A549 (cell line): ENCODE results near the gene SND1. TPM values are rescaled to one million over a fixed set of nuclear protein-coding genes. Genes with fewer than 3 reads are reported as not detected.
A peak's percentile ranks its signal among the peaks of the same experiment; 100 is the strongest.

Experiments
- ATAC-seq, 2 experiments: fragments of 200-7000 bp in 1 of 2; fragments of >200 bp in 1 of 2; cut with Nextera tagmentation in 1 of 2; cut with Tn5 transposase in 1 of 2; 3 replicates each; pipeline versions ENCODE4 v1.8.0 to v1.9.1; 2018 to 2020; ENCODE audit warnings: mild to moderate bottlenecking in 1 of 2, moderate library complexity in 1 of 2
- CTCF ChIA-PET: fragments of 300-600 bp; sonication (Branson Sonifier 250); formaldehyde crosslinking; extraction: SDS; loops from one replicate; lab custom pipeline; 2021; ENCODE audit warnings: antibody characterized with exemption, inconsistent platforms; lab: Yijun Ruan, JAX
- POLR2A ChIA-PET: fragments of 350-600 bp; formaldehyde crosslinking; extraction: SDS; loops from one replicate; lab custom pipeline; 2021; ENCODE audit warnings: antibody characterized with exemption, inconsistent platforms; lab: Yijun Ruan, JAX
- DNase-seq, 2 experiments: peaks; one replicate each; pipeline versions ENCODE4 v3.0.0 to v3.0.0-alpha.2; 2011 to 2016; ENCODE audit warnings: low read depth in 1 of 2, low spot score in 1 of 2
- FAIRE-seq: peaks from 2 replicates; lab custom pipeline; 2011; peaks lifted over from hg19 to GRCh38; lab: Jason Lieb, UNC
- H3K27ac ChIP-seq, 2 experiments: fragments of >200 bp; sonication (Bioruptor Twin); formaldehyde crosslinking; 3 replicates each; pipeline ENCODE4 v1.5.1; 2016 to 2017
- H3K4me1 ChIP-seq: fragments of >200 bp; sonication (Bioruptor Twin); formaldehyde crosslinking; 3 replicates; pipeline ENCODE4 v1.6.1; 2016
- H3K4me2 ChIP-seq: fragments of >200 bp; sonication (Bioruptor Twin); formaldehyde crosslinking; 3 replicates; pipeline ENCODE4 v1.6.1; 2016
- H3K4me3 ChIP-seq: fragments of >200 bp; sonication (Bioruptor Twin); formaldehyde crosslinking; 3 replicates; pipeline ENCODE4 v1.5.1; 2016
- H3K9me3 ChIP-seq: fragments of >200 bp; sonication (Bioruptor Twin); formaldehyde crosslinking; 3 replicates; pipeline ENCODE4 v1.6.1; 2016
- CBX2 ChIP-seq: fragments of 200-600 bp; sonication (generic); IDR thresholded peaks from 2 replicates; pipeline ENCODE4 v1.6.1; 2016; ENCODE audit warnings: low read depth, mild to moderate bottlenecking, borderline replicate concordance
- CHD4 ChIP-seq: fragments of 200-600 bp; sonication (generic); IDR thresholded peaks from 2 replicates; pipeline ENCODE4 v1.6.1; 2016; ENCODE audit warnings: antibody characterized with exemption, mild to moderate bottlenecking, borderline replicate concordance
- EP300 ChIP-seq, 2 experiments: fragments of >200 bp; sonication (Bioruptor Twin); formaldehyde crosslinking; IDR thresholded peaks; 2 replicates in 1 of 2; 3 replicates in 1 of 2; pipeline ENCODE4 v1.6.1; 2016 to 2017
- FOSL2 ChIP-seq, 2 experiments: fragments of 450-650 bp in 1 of 2; fragments of >200 bp in 1 of 2; sonication (Bioruptor Twin) in 1 of 2; formaldehyde crosslinking; IDR thresholded peaks; 2 replicates each; pipeline versions ENCODE4 v1.5.0 to v1.6.1; 2016 to 2020; ENCODE audit warnings: mild to moderate bottlenecking in 1 of 2, moderate library complexity in 1 of 2
- FOXS1 ChIP-seq: fragments of 250-450 bp; sonication (Bioruptor Pico); IDR thresholded peaks from 2 replicates; pipeline ENCODE4 v1.5.0; 2020; ENCODE audit warnings: mild to moderate bottlenecking, moderate library complexity
- GATA3 ChIP-seq: IDR thresholded peaks from 2 replicates; pipeline ENCODE4 v1.6.1; 2012; ENCODE audit warnings: borderline replicate concordance
- HDAC2 ChIP-seq: fragments of 200-600 bp; sonication (generic); IDR thresholded peaks from 2 replicates; pipeline ENCODE4 v1.6.1; 2016
- JUNB ChIP-seq: fragments of >200 bp; sonication (Bioruptor Twin); formaldehyde crosslinking; IDR thresholded peaks from 2 replicates; pipeline ENCODE4 v1.6.1; 2016
- KDM1A ChIP-seq: fragments of 200-600 bp; sonication (generic); IDR thresholded peaks from 2 replicates; pipeline ENCODE4 v1.6.1; 2016; ENCODE audit warnings: low read depth, mild to moderate bottlenecking
- MAZ ChIP-seq: fragments of 150-350 bp; IDR thresholded peaks from 2 replicates; pipeline ENCODE4 v1.6.1; 2014; ENCODE audit warnings: antibody characterized with exemption, low read depth, low read length, borderline replicate concordance
- MYC ChIP-seq: IDR thresholded peaks from 2 replicates; pipeline ENCODE4 v1.6.1; 2012; ENCODE audit warnings: mild to moderate bottlenecking, inconsistent platforms, low read length, improper control_type of control experiment, borderline replicate concordance
- NR3C1 ChIP-seq: fragments of >200 bp; sonication (Bioruptor Twin); formaldehyde crosslinking; IDR thresholded peaks from 3 replicates; pipeline ENCODE4 v1.6.1; 2017
- PHF8 ChIP-seq: fragments of 200-600 bp; sonication (generic); IDR thresholded peaks from 2 replicates; pipeline ENCODE4 v1.6.1; 2016; ENCODE audit warnings: low read depth, mild to moderate bottlenecking, antibody characterized with exemption, moderate library complexity, borderline replicate concordance
- POLR2A ChIP-seq: IDR thresholded peaks from 2 replicates; pipeline ENCODE4 v1.6.1; 2012; ENCODE audit warnings: mild to moderate bottlenecking, low read length
- POLR2AphosphoS2 ChIP-seq: conservative IDR thresholded peaks from 2 replicates; pipeline ENCODE4 v1.6.1; 2012; ENCODE audit warnings: low read length, improper control_type of control experiment, inconsistent platforms
- RAD21 ChIP-seq, 2 experiments: fragments of >200 bp in 1 of 2; sonication (Bioruptor Twin) in 1 of 2; formaldehyde crosslinking in 1 of 2; IDR thresholded peaks in 1 of 2; conservative IDR thresholded peaks in 1 of 2; 2 replicates in 1 of 2; 3 replicates in 1 of 2; pipeline ENCODE4 v1.6.1; 2012 to 2018; ENCODE audit warnings: inconsistent platforms in 1 of 2
- RFX5 ChIP-seq: fragments of 450-650 bp; IDR thresholded peaks from 2 replicates; pipeline ENCODE4 v1.7.1; 2014; ENCODE audit warnings: antibody characterized with exemption, mild to moderate bottlenecking, moderate library complexity
- RNF2 ChIP-seq: fragments of 200-600 bp; sonication (generic); IDR thresholded peaks from 2 replicates; pipeline ENCODE4 v1.6.1; 2016; ENCODE audit warnings: low read depth, mild to moderate bottlenecking, antibody characterized with exemption, moderate library complexity, borderline replicate concordance
- SREBF2 ChIP-seq: fragments of 450-650 bp; IDR thresholded peaks from 2 replicates; pipeline ENCODE4 v1.6.1; 2014; ENCODE audit warnings: mild to moderate bottlenecking, moderate library complexity
- ZSCAN20 ChIP-seq: fragments of 250-450 bp; sonication (Bioruptor Pico); IDR thresholded peaks from 2 replicates; pipeline ENCODE4 v1.8.0; 2022; ENCODE audit warnings: mild to moderate bottlenecking, moderate library complexity
- WGBS: methylation state at CpG from one replicate; pipeline ENCODE4 v1.1.6; 2017; ENCODE audit errors: missing lambda C conversion rate; 5-methylcytosine and 5-hydroxymethylcytosine counted together
- polyA plus RNA-seq, 4 experiments: library from polyadenylated mRNA; depleted of rRNA in 3 of 4; stranded (reverse); fragments of >200 nt; fragmentation: RNase III in 1 of 4; extraction: RNeasy Plus Mini Kit Qiagen cat#74134 plus additional on column Dnase treatment in 1 of 4; gene quantifications; 2 replicates in 3 of 4; 3 replicates in 1 of 4; pipeline ENCODE4 v1.2.3, GENCODE V29; 2011 to 2017
- TF ChIP-seq, protein P1 (sequence below): fragments of 150-350 bp; IDR thresholded peaks from 2 replicates; pipeline ENCODE4 v1.6.1; 2014; ENCODE audit warnings: low read depth, mild to moderate bottlenecking, low read length
- TF ChIP-seq, protein P2 (sequence below): IDR thresholded peaks from 2 replicates; pipeline ENCODE4 v1.6.1; 2012
- TF ChIP-seq, protein P3 (sequence below): IDR thresholded peaks from 2 replicates; pipeline ENCODE4 v1.6.1; 2012
- TF ChIP-seq, protein P4 (sequence below): fragments of 200-600 bp; sonication (generic); IDR thresholded peaks from 2 replicates; pipeline ENCODE4 v1.6.1; 2016; ENCODE audit warnings: antibody characterized with exemption, mild to moderate bottlenecking, moderate library complexity
- TF ChIP-seq, protein P5 (sequence below): fragments of >200 bp; sonication (Bioruptor Twin); formaldehyde crosslinking; IDR thresholded peaks from 2 replicates; pipeline ENCODE4 v1.6.1; 2016

SND1 gene
- polyA plus RNA-seq, 2 of the 4 experiments (the other 2 are of a cell fraction), result 102 to 138 TPM

DNA sequence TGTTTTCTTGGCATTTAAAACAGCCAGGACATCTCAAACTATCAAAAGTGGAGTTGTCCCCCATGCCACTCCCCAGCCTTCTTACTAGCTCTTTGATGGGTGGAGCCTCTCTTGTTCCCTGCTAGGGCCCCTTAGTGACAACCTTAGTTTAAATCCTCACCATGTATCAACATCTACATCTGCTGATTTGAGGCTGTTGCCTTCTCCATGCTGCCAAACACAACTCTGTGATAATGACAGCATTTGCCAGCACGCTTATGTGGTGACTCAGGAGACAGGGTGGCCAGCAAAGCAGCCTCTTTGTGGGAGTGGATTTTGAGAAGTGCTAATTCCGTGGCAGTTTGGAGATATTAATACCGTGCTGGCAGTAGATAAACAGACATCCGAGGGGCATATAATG lies 233.8 kb downstream of the SND1 start:
- no peak for TF ChIP-seq GATA3
- no peak for TF ChIP-seq POLR2A
- TF ChIP-seq CHD4, result no peak
- TF ChIP-seq JUNB, result no peak
- TF ChIP-seq ZSCAN20 (CRISPR knock-in tag), result no peak
- TF ChIP-seq FOXS1 (CRISPR knock-in tag), result no peak
- TF ChIP-seq, protein P1, sequence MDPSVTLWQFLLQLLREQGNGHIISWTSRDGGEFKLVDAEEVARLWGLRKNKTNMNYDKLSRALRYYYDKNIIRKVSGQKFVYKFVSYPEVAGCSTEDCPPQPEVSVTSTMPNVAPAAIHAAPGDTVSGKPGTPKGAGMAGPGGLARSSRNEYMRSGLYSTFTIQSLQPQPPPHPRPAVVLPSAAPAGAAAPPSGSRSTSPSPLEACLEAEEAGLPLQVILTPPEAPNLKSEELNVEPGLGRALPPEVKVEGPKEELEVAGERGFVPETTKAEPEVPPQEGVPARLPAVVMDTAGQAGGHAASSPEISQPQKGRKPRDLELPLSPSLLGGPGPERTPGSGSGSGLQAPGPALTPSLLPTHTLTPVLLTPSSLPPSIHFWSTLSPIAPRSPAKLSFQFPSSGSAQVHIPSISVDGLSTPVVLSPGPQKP, result no peak
- TF ChIP-seq SREBF2, result no peak
- TF ChIP-seq RNF2, result no peak
- TF ChIP-seq NR3C1, result no peak
- no peak for TF ChIP-seq RAD21 (conservative IDR thresholded peaks at IDR 0.05 in 1 of 2, IDR thresholded peaks at IDR 0.05 in 1 of 2)
- TF ChIP-seq POLR2AphosphoS2, result no peak
- Histone ChIP-seq H3K4me2 (no peak overlapping the region), H3K9me3 (no peaks in the 10 kb centered on the region), H3K4me1 (peaks cover 4% of the 10 kb centered on the region; the same call in 2 of the 3 replicates), H3K27ac (no peak overlapping the region), H3K4me3 (no peak overlapping the region)
- DNase-seq, result no peak
- WGBS, result 91% methylated on average over 4 of the region's 4 CpGs
- CTCF ChIA-PET, result no interaction called here
- no peak for FAIRE-seq
- POLR2A ChIA-PET, result no interaction called here
- ATAC-seq, result peak; percentile 35 to 44; a peak in 1 of 6 replicates

DNA sequence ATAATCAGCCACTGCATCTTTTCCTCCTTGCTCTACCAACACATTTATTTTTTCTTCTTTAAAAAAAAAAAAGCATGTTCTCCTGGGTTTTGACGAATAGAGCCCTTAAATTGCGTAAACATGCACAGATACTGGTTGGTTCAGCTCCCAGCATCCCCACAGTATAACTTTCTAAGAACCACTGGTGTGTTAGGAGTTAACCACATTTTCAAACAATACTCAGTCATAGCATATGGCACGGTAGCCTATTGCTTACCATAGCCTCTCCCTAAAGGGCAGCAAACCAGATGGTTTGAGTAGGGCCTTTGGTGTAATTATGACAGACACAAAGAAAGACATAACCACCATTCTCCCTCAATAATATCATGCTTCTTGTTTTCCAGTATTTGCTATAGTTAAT lies 234.3 kb downstream of the SND1 start:
- TF ChIP-seq HDAC2 (no peak), RFX5 (no peak), MYC (no peak), CBX2 (no peak), PHF8 (no peak), FOSL2 (IDR thresholded peaks at IDR 0.05) (no peak), FOSL2 (CRISPR knock-in tag; IDR thresholded peaks at IDR 0.05) (no peak), ZSCAN20 (CRISPR knock-in tag) (no peak), EP300 (IDR thresholded peaks at IDR 0.05) (no peak), KDM1A (no peak), POLR2AphosphoS2 (no peak), MAZ (no peak)
- TF ChIP-seq, protein P2, sequence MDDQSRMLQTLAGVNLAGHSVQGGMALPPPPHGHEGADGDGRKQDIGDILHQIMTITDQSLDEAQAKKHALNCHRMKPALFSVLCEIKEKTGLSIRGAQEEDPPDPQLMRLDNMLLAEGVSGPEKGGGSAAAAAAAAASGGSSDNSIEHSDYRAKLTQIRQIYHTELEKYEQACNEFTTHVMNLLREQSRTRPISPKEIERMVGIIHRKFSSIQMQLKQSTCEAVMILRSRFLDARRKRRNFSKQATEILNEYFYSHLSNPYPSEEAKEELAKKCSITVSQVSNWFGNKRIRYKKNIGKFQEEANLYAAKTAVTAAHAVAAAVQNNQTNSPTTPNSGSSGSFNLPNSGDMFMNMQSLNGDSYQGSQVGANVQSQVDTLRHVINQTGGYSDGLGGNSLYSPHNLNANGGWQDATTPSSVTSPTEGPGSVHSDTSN, result no peak
- TF ChIP-seq, protein P3, sequence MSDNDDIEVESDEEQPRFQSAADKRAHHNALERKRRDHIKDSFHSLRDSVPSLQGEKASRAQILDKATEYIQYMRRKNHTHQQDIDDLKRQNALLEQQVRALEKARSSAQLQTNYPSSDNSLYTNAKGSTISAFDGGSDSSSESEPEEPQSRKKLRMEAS, result no peak
- TF ChIP-seq, protein P4, sequence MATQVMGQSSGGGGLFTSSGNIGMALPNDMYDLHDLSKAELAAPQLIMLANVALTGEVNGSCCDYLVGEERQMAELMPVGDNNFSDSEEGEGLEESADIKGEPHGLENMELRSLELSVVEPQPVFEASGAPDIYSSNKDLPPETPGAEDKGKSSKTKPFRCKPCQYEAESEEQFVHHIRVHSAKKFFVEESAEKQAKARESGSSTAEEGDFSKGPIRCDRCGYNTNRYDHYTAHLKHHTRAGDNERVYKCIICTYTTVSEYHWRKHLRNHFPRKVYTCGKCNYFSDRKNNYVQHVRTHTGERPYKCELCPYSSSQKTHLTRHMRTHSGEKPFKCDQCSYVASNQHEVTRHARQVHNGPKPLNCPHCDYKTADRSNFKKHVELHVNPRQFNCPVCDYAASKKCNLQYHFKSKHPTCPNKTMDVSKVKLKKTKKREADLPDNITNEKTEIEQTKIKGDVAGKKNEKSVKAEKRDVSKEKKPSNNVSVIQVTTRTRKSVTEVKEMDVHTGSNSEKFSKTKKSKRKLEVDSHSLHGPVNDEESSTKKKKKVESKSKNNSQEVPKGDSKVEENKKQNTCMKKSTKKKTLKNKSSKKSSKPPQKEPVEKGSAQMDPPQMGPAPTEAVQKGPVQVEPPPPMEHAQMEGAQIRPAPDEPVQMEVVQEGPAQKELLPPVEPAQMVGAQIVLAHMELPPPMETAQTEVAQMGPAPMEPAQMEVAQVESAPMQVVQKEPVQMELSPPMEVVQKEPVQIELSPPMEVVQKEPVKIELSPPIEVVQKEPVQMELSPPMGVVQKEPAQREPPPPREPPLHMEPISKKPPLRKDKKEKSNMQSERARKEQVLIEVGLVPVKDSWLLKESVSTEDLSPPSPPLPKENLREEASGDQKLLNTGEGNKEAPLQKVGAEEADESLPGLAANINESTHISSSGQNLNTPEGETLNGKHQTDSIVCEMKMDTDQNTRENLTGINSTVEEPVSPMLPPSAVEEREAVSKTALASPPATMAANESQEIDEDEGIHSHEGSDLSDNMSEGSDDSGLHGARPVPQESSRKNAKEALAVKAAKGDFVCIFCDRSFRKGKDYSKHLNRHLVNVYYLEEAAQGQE, result no peak
- TF ChIP-seq, protein P5, sequence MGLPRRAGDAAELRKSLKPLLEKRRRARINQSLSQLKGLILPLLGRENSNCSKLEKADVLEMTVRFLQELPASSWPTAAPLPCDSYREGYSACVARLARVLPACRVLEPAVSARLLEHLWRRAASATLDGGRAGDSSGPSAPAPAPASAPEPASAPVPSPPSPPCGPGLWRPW, result no peak
- H3K9me3 ChIP-seq, result no peaks in the 10 kb centered on the region
- no peak overlapping the region for H3K4me3 ChIP-seq
- H3K4me1 ChIP-seq, result peaks cover 4% of the 10 kb centered on the region; the same call in 2 of the 3 replicates
- no peak overlapping the region for H3K4me2 ChIP-seq
- ChIA-PET POLR2A (no interaction called here), CTCF (no interaction called here)
- no peak overlapping the region for H3K27ac ChIP-seq
- FAIRE-seq (no peak), ATAC-seq (no peak; a peak in 1 of 6 replicates), DNase-seq (no peak)
- 89% methylated on average over 3 of the region's 3 CpGs for WGBS
